Pons (tissue), 1 donor: ENCODE data around the gene KLHL30.
A peak's percentile ranks its signal among the peaks of the same experiment; 100 is the strongest.

ENCODE experiments used
- DNase-seq: peaks from one replicate; pipeline ENCODE4 v3.0.0-alpha.2; 2016; ENCODE audit warnings: low spot score

Gene KLHL30, protein sequence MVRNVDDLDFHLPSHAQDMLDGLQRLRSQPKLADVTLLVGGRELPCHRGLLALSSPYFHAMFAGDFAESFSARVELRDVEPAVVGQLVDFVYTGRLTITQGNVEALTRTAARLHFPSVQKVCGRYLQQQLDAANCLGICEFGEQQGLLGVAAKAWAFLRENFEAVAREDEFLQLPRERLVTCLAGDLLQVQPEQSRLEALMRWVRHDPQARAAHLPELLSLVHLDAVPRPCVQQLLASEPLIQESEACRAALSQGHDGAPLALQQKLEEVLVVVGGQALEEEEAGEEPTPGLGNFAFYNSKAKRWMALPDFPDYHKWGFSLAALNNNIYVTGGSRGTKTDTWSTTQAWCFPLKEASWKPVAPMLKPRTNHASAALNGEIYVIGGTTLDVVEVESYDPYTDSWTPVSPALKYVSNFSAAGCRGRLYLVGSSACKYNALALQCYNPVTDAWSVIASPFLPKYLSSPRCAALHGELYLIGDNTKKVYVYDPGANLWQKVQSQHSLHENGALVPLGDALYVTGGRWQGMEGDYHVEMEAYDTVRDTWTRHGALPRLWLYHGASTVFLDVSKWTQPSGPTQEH

DNA sequence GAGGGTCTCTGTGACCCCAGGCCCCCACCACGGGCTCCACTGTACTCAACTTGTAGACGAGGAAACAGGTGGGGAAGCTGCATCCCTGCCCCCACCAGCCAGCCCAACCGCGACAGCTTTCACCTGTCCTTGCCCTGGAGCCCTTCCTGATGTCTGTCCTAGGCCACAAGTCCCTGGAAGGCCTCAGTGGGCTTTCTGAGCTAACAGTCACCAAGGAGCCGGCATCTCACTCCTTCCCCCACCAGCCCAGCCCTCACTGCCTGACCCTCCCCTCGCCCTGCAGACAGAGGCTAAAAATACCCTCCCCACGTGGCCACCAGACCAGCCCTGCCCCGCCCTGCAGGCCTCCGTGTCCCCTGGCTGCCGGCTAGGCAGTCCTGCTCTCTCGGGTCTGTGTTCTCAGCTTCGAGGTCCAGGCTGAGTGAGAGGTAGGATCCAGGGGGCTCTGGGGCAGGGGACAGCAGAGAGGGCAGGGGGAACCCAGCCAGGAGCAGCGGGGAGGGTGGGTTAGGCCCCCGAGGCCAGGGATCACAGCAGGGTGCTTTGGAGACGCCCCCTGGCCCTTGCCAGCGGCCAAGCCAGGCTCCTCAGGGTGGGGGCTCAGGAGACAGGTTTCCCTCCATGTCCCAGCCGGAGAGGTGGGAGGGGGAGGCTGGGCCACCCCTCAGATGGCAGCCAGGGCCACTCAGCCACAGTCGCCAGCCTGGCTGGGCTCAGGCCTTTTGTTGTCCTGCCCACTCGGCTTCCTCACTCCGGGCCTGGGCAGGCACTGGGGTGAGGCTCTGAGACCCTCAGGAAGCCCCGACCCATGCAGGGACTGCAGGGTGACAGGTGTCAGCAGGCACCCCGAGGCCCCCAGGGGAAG is at the start of gene KLHL30:
Gene KLHL30, plus strand, starts transcription at position 338 of the 865 bp plus-strand sequence. CDS start 2,087 bp downstream, outside the sequence.
- DNase-seq: no peak

DNA sequence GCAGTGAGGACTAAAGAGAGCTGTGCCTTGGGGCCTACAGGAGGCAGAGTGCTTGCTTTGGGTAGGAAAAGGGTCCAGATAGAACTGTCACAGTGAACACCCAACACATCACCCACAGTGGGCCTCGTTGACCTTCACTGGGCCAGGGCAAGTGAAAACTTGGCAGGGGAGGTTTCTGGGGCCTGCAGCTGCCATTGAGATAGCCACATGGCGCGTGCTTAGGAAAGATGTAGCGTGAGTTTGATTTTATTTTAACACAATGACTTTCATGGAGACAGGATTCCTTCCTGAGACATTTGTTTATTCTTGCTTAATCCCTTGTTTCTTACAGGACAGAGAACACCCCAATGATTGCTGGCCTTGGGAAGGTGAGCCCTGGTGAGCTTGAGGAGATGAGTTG is 47.6 kb upstream of the KLHL30 start:
- no peak for DNase-seq

DNA sequence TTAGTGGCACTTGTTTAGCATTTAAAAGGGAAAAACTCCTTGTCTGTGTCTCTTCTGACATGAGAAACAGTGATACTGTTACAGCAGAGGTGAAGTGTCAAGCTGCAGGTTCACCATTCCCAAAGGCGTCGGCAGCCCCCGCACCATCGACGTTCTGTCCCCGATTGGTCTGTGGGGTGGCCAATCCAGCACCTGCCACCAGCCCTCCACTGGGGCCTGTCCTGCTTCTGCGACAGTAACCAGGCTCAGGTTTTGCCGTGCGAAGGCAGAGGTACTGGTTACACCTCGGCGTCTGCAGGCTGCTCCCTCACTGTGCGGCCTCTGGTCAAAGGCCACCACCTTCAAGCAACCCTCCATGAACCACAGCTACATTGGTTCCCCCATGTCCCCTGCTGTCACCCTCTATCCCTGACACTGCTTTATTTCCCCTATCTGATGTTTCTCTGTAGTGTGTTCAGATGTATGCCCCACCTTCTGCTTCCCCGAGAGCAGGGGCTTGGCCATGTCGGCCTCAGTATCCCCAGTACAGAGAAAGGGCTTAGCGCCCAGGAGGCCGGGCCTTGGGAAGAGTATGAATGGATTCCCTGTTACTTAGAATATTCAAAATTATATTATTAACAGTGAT is 46.9 kb upstream of the KLHL30 start:
- DNase-seq: no peak

DNA sequence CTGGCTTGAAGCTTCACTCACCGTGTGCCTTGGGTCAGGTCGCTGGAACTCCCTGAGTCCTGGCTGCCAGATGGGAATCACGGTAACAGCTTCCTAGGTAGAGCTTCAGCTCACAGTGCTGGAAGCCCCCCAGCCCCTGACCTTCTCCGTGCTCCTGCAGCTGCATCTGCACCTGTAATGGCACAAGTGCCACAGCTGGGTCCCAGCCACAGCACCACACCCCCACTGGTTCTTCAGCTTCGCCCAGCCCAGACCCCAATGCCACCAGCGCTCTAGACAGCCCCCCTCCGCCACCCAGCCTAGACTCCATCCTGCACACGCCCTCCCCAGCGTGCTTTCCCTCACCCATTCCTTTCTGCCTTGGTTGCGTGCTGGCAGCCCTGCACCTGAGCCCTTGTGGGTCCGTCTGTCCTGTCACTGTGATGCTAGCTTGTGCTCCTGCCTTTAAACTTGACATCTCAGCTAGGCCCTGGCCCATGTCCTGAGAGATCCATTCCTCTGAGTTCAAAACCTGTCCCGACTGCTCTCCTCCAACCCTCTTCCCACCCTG is 45.9 kb upstream of the KLHL30 start:
- DNase-seq: no peak

DNA sequence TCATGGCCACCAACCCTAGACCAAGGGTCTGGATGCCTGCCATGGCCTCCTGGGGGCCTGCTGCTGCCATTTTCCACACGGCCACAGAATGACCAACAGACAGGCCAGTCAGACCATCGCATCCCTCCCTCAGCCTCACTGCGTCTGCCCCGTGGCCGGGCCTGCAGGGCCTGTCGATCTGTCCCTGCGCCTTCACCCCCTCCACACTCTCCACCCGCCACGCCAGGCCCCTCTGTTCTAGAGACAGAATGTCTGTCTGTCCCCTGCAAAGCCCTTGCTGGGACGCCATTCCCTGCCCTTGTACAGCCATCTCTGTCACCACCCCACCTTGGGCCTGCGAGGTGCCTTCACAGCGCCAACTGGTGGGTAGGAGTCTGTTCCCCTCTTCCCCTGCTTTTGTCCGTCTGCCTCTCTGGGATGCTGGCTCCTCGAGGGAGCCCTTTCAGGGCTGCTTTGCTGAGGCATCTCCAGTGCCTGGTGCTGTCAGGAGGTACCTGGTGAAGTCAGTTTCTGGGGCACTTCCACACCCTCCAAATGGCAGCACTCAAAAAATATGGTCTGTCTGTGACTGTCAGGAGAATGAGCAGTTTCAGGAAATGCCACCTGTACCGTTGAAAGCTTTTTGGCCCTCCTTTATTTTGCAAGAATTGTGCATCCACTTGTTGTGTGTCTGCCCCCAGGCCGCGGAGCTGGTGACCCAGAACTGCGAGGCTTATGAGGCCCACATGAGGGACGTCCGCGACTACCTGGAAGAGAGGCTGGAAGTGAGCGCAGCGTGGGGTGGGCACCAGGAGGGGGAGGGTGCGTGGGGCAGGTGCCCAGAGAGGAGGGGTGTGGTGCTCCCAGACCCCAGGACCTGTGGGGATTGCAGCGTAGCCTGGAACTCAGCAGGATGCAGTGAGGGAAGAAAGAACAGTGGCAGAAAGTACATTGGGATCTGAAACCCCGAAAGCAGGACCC is 45.0 kb upstream of the KLHL30 start:
- no peak for DNase-seq

DNA sequence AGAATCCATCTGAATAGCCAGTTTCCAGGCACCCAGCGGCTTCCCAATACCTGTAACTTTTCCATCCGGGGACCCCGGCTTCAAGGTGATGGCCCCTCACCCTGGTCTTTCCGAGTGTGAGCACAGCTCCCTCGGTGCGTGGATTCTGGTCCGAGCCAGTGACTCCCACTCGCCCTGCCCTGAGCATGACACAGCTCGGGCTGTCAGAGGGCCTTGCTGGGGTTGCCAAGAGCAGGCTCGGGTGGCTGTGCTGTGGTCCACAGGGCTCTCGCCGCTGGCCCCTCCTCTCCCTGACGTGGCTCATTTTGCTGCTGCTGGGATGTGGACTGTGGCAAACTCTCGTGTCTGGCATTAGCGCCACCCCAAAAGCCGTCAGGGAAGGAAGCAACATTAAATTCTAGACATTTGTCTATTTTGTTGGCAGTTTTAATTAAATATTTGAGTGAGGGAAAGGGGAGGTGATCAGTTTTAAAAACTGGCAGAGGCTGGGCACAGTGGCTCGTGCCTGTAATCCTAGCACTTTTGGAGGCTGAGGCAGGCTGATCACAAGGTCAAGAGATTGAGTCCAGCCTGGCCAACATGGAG is 43.9 kb upstream of the KLHL30 start:
- DNase-seq: no peak

DNA sequence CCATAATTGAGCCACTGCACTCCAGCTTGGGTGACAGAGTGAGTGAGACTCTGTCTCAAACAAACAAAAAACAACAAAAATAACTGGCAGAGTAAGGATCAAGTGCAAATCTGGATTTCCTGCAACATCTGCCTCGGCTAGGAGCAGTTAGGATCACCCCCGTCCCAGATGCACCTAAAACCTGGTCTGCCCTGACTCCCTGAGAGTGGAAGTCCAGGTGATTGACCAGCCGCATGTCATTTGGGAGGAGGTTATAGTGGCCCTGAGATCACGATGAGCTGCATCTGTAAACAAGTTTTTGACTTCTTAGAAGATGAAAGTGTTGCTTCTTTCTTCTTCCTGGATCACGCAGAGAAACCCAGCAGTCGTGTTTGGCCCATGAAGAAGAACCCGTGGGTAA is 43.3 kb upstream of the KLHL30 start:
- DNase-seq: no peak

DNA sequence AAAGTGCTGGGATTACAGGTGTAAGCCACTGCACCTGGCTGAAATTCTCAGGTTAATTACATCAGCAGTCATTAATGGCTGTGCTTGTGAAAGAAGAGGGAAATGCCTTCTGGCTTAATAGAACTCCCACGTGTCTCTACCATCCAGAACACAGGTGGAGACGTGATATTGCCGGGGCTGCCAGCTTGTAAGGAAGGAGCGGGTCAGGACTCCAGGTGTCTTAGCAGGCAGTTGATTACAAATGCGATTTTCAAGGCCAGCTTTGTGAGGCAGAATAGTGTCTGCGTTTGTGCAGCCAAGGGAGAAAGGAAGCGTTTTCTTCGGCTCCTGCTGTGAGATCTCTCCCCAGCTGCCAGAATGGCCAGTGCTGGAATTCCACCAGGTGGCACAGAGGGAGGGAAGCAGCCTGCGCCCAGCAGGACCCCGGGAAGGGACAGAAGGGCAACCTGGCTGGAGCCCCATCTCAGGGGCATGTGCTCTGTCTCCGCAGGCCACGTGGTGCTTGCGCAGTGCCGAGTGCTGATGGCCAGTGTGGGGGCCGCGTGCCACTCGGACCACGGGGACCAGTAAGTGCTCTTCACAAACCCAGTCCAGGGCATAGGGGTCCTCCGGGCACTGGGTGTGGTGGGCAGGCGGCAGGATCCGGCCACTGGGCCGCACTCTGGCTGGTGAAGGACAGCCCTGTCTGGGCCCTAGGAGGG is 42.0 kb upstream of the KLHL30 start:
- peak; percentile 17 for DNase-seq

DNA sequence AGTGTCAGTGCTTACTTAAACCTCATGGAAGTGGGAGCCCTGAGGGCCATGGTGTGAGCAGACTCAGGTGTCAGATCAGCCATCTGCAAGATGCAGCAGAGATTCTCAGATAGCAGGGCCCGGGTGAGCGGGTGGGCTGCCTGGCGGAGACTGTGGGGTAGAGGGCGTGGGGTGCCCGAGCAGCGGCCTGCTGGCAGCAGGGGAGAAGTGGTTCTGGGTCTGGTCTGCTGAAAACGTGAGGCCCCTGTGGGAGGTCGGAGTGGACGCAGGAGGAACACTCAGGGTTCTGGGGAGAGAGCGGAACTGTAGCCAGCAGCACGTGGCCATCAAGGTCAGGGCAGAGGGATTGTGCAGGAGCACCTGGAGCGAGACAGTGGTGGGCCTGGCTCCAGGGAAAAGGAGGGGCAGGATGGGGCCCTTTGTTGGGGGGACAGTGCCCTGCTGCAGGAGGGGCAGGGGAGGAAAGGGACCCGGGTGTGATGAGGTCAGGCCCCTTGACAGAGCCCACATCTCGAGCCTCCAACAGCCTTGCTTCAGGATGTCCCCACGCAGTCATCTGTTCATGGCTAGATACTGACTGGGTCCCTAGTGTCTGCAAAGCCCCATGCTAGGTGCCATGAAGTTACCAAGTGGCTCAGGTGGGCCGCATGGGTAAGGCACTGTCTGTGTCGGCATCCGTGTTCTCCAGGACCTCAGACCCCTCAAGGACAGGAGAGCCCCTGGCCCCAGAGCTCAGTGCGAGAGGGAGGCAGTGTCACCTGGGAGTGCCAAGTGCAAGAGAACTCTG is 41.1 kb upstream of the KLHL30 start:
- DNase-seq: no peak

DNA sequence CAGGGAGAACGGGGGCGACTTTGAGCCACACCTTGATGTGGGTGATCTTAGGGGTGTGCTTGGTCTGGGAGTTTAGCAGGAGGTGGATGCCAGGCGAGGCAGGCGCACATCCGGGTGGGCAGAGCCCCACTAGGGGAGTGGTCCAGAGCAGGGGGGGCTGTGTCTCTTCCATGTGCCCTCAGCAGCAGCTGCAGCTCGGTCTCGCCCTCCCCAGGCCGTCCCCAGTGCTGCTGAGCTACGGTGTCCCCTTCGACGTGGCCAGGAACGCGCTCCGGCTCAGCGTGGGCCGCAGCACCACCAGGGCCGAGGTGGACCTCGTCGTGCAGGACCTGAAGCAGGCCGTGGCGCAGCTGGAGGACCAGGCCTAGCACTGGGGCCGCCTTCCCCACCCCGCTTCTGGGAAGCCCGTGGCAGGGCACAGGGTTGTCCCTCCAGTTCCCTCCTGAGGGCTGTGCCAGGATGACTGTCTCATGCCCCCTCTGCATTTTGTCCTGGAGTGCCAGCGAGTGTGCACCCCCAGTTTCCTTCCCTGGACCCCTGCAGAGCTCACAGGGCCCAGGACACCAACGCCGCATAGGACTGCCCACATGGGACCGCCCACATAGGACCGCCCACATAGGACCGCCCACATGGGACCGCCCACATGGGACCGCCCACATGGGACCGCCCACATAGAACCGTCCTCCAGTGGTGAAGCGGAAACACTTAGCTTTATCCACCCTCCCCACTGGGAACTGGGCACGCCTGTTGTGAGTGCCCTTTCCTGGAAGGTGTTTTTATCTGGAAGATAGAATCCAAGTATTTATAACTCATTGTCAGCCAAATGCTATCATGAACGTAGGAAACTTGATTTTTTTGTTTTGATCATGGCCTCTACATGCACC is 40.2 kb upstream of the KLHL30 start:
- peak; percentile 16 for DNase-seq

DNA sequence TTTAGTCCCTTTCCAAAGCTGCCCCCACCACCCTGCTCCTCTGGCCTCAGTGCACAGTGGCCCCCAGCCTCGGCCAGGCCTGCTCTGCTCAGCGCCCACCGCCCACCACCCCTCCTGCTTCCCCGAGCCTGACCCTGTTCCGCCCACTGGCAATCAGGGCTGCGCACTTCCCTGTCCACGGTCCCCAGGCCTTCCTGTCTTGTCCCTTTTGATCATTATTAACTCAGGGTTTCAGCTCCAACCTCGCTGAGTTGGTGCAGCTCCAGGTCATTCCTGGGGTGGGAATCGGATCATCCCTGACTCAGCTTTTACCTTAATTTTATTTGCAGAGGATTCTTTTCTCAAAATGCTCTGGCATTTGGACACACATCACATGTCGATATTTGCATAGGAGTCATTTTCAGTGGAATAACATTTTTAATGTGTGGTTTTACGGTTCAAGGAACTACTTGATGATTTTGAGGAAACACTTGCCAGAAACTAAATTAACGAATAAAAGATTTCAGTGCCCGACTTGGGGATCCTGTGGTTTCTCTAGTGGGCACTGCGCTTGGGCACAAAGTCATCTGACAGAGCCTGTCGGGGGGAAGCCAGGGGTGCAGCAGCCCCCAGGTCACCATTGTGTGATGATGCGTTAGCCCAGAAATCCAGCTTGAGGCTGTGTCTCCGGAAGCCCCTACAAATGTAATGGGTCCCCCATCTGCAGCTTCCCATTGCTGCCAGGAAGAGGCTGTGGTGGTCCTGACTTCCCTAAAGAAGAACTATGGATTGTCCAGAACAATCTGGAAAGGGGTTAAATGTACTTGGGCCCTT is 39.4 kb upstream of the KLHL30 start:
- no peak for DNase-seq

DNA sequence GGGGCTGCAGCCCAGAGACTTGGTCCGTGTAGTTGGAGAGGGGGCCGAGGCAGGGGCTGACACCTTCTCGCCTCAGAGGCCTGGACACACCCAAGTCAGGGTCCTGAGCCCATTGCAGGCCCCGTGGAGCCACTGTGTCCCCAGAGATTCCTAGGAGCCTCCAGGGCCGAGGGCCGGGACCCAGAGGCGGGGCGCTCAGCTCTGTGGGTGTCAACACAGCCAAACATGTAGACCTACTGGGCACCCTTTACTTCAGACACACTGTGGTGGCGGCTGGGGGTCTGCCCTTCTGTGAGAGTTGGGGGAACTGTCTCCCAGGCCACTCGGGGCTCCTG is 38.8 kb upstream of the KLHL30 start:
- DNase-seq: no peak

DNA sequence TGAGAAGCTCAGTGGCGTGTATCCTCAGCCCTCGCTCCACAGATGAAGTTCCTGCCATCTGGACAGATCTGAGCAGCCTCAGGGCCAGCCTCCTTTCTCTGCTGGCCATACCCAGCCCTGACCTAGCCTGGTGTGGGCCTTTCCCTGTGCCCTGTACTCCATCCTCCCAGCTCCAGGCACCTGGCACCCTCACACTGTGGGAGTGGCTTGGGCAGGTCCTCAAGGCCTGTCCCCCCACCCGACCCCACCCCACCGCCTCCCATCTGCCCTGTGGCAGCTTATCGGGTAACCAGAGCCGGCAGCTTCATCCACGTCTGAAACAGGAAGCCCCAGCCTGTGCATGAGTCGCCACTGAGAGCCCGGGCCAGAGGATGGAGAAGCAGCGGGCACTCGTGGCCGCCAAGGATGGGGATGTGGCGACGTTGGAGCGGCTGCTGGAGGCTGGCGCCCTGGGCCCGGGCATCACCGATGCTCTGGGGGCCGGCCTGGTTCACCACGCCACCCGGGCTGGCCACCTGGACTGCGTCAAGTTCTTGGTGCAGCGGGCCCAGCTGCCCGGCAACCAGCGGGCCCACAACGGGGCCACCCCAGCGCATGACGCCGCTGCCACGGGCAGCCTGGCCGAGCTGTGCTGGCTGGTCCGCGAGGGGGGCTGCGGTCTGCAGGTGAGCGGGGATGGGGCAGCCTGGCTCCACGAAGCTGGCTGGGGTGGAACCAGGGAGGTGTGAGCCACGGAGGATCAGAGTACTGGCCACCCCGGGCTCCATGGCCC is 38.2 kb upstream of the KLHL30 start, which contains the start of gene ESPNL:
Gene ESPNL, plus strand, starts transcription at position 292 of the 772 bp plus-strand sequence. Its CDS starts 80 bp downstream, at position 372.
- no peak for DNase-seq

DNA sequence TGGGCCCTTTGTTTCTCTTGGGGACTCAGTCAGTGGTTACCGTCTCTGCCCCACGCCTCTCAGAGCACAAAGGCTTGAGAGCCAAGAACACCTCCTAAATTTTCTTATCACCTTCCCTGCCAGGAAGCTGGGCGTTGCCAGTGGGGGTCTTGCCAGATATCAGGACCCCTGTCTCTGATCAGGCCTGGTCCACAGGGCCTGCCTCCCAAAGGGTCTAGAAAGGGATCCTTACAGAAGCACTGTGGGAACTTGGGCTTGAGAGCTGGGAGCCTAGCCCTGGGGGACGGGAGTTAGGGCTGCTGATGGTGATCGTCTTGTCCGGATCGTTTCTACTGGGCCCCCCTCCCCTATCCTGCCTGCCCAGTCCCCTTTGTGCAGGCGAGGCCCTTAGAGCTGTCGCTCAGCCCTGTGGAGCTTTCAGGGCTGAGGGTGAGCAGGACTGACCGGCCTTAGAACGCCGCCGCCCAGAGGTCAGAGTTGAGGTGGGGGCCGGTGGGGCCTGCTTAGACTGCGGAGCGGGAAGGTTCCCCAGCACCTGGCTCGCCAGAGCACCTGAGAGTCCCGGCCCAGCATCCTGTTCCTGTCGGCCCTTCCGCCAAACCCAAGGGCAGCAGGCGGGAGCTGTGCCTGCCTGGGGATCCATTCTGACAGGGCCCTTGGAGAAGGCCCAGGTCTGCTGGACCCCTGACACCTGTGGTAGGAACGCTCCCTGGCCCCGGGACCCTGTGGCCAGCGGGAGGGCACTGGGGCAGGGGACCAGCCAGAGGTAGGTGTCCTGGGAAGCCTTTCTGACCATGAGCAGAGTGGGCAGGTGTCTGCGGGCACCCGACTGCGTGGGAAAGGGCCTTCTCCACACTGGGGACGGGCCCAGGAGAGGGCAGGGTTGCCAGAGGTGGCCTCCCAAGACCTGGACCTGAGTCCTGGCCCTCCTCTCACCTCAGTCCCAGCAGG is 37.4 kb upstream of the KLHL30 start:
- DNase-seq: no peak
